OCI-LY7 (cell line): ENCODE measurements around the gene CYP46A1. TPM values are rescaled to one million over a fixed set of nuclear protein-coding genes. Genes with fewer than 3 reads are reported as not detected.

Source experiments
- BruUV-seq: library from RNA; stranded (reverse); fragments of 400-500 nt; replicated peaks from 2 replicates; lab custom pipeline; 2021; lab: Mats Ljungman, UMichigan
- CTCF ChIA-PET: fragments of 300-600 bp; sonication (Branson Sonifier 250); formaldehyde crosslinking; loops from one replicate; lab custom pipeline; 2022; ENCODE audit warnings: antibody characterized with exemption; ENCODE audit not compliant: unreplicated experiment; lab: Charles Lee
- POLR2A ChIA-PET: fragments of 300-600 bp; sonication (Branson Sonifier 250); formaldehyde crosslinking; loops from one replicate; lab custom pipeline; 2022; ENCODE audit warnings: antibody characterized with exemption; lab: Charles Lee
- DNase-seq: peaks from one replicate; pipeline ENCODE4 v3.0.0-alpha.2; 2015; ENCODE audit warnings: low spot score
- H2AFZ ChIP-seq: fragments of 200-600 bp; sonication (generic), shearing (Covaris generic); 2 replicates; pipeline ENCODE4 v1.6.1; 2014; ENCODE audit warnings: mild to moderate bottlenecking, antibody characterized with exemption, low read length, moderate library complexity
- H3K27ac ChIP-seq: fragments of 200-600 bp; sonication (generic); 2 replicates; pipeline ENCODE4 v1.5.1; 2014; ENCODE audit warnings: mixed run types, low read depth, mild to moderate bottlenecking, moderate library complexity, low read length, inconsistent platforms; ENCODE audit not compliant: poor library complexity, severe bottlenecking
- H3K36me3 ChIP-seq: fragments of 200-600 bp; sonication (generic); 2 replicates; pipeline ENCODE4 v1.6.1; 2014; ENCODE audit warnings: mild to moderate bottlenecking, antibody characterized with exemption, low read length, moderate library complexity, mixed read lengths; ENCODE audit not compliant: insufficient read depth
- H3K4me1 ChIP-seq: fragments of 200-600 bp; sonication (generic); 2 replicates; pipeline ENCODE4 v1.5.1; 2014; ENCODE audit warnings: mild to moderate bottlenecking, low read length; ENCODE audit not compliant: insufficient read depth, poor library complexity, severe bottlenecking
- H3K4me2 ChIP-seq: fragments of 200-600 bp; sonication (generic); 2 replicates; pipeline ENCODE4 v1.6.1; 2014; ENCODE audit warnings: mild to moderate bottlenecking, low read length
- H3K4me3 ChIP-seq: fragments of 200-600 bp; sonication (generic); 2 replicates; pipeline ENCODE4 v1.5.1; 2014; ENCODE audit warnings: mild to moderate bottlenecking, low read depth, low read length; ENCODE audit not compliant: poor library complexity, severe bottlenecking
- H3K79me2 ChIP-seq: fragments of 200-600 bp; sonication (generic); 2 replicates; pipeline ENCODE4 v1.6.1; 2016; ENCODE audit warnings: low read depth, mild to moderate bottlenecking, low read length, moderate library complexity, mixed read lengths; ENCODE audit not compliant: insufficient read depth
- H3K9me2 ChIP-seq: fragments of 200-600 bp; sonication (generic); 2 replicates; pipeline ENCODE4 v1.6.1; 2016; ENCODE audit warnings: mild to moderate bottlenecking, low read length, mixed read lengths; ENCODE audit not compliant: insufficient read depth
- H3K9me3 ChIP-seq: fragments of 200-600 bp; sonication (generic); 2 replicates; pipeline ENCODE4 v1.6.1; 2014; ENCODE audit warnings: mild to moderate bottlenecking, mixed run types, low read length, mixed read lengths
- H4K20me1 ChIP-seq: fragments of 200-600 bp; sonication (generic); 2 replicates; pipeline ENCODE4 v1.6.1; 2014; ENCODE audit warnings: mild to moderate bottlenecking, antibody characterized with exemption, low read length, moderate library complexity, mixed read lengths; ENCODE audit not compliant: insufficient read depth
- CTCF ChIP-seq: fragments of 200-600 bp; sonication (generic); conservative IDR thresholded peaks from 2 replicates; pipeline ENCODE4 v1.5.1; 2014; ENCODE audit warnings: mild to moderate bottlenecking, antibody characterized with exemption, low read length, moderate library complexity, mixed read lengths
- EZH2phosphoT487 ChIP-seq: fragments of 200-600 bp; sonication (generic); IDR thresholded peaks from 2 replicates; pipeline ENCODE4 v1.6.1; 2018; ENCODE audit warnings: low read depth, borderline replicate concordance, mild to moderate bottlenecking, mixed run types, antibody characterized with exemption, low read length, moderate library complexity, mixed read lengths
- intact Hi-C: fragments of 100-400 bp; cut with micrococcal nuclease; formaldehyde crosslinking; loops from one replicate; pipeline ENCODE4 v1.10.0; 2022; ENCODE audit not compliant: unreplicated experiment
- total RNA-seq, 2 experiments: library from RNA; depleted of rRNA in 1 of 2; stranded (reverse); fragments of >200 nt in 1 of 2; shearing (Covaris generic) in 1 of 2; gene quantifications; 2 replicates each; pipeline ENCODE4 v1.2.3, GENCODE V29; 2014 to 2022

CYP46A1 gene
- total RNA-seq, 2 experiments from 2014 or later, result 4.1 to 10.8 TPM

GRCh38 chr14:99716091-99716849 is 32.2 kb downstream of the CYP46A1 start:
- TF ChIP-seq CTCF (no peak), EZH2phosphoT487 (no peak)
- no TSS peak for BruUV-seq
- DNase-seq, result no peak
- Histone ChIP-seq H3K4me3 (no peak overlapping the region), H3K9me3 (no peaks in the 10 kb centered on the region), H3K9me2 (no peaks in the 10 kb centered on the region), H2AFZ (no peak overlapping the region), H3K4me1 (no peaks in the 10 kb centered on the region), H4K20me1 (no peaks in the 10 kb centered on the region), H3K79me2 (no peaks in the 10 kb centered on the region), H3K36me3 (no peaks in the 10 kb centered on the region), H3K27ac (no peak overlapping the region), H3K4me2 (no peak overlapping the region)
- intact Hi-C loops, result no loop called here
- CTCF ChIA-PET, result interaction anchor here (0.6 kb wide), 1 partner anchor 27 kb away, joined by 3 read pairs; no protein-coding TSS in a partner anchor
- POLR2A ChIA-PET, result interaction anchor here (0.8 kb wide), 1 partner anchor 131 kb away, joined by 3 read pairs; no protein-coding TSS in a partner anchor

- no TSS peak for BruUV-seq
- Histone ChIP-seq H3K27ac (no peak overlapping the region), H3K9me3 (no peaks in the 10 kb centered on the region), H3K36me3 (no peaks in the 10 kb centered on the region), H3K4me3 (no peak overlapping the region), H3K4me1 (no peaks in the 10 kb centered on the region), H4K20me1 (no peaks in the 10 kb centered on the region), H3K4me2 (no peak overlapping the region), H2AFZ (no peak overlapping the region), H3K9me2 (no peaks in the 10 kb centered on the region), H3K79me2 (no peaks in the 10 kb centered on the region)
- ChIA-PET POLR2A (no interaction called here), CTCF (no interaction called here)
- intact Hi-C loops, result no loop called here
- DNase-seq, result no peak
- TF ChIP-seq EZH2phosphoT487 (no peak), CTCF (no peak)
Observed at GRCh38 chr14:99716850-99717681, 33.0 kb downstream of the CYP46A1 start.

GRCh38 chr14:99717682-99718013 is 33.5 kb downstream of the CYP46A1 start:
- ChIA-PET POLR2A (no interaction called here), CTCF (no interaction called here)
- H3K79me2 ChIP-seq, result no peaks in the 10 kb centered on the region
- no peak overlapping the region for H3K4me2 ChIP-seq
- intact Hi-C loops, result no loop called here
- no peak overlapping the region for H3K4me3 ChIP-seq
- H2AFZ ChIP-seq, result no peak overlapping the region
- H3K9me3 ChIP-seq, result no peaks in the 10 kb centered on the region
- no TSS peak for BruUV-seq
- no peaks in the 10 kb centered on the region for H3K9me2 ChIP-seq
- no peaks in the 10 kb centered on the region for H4K20me1 ChIP-seq
- H3K4me1 ChIP-seq, result no peaks in the 10 kb centered on the region
- no peak overlapping the region for H3K27ac ChIP-seq
- TF ChIP-seq CTCF (no peak), EZH2phosphoT487 (no peak)
- H3K36me3 ChIP-seq, result no peaks in the 10 kb centered on the region
- no peak for DNase-seq
